Hypothalamus (tissue), 51 donors: ENCODE results near the gene MCC.
A peak's percentile ranks its signal among the peaks of the same experiment; 100 is the strongest.

Source experiments
- DNase-seq, 51 donors: peaks; one replicate each; lab custom pipeline; 2025; lab: John Stamatoyannopoulos, UW

The MCC gene

DNA sequence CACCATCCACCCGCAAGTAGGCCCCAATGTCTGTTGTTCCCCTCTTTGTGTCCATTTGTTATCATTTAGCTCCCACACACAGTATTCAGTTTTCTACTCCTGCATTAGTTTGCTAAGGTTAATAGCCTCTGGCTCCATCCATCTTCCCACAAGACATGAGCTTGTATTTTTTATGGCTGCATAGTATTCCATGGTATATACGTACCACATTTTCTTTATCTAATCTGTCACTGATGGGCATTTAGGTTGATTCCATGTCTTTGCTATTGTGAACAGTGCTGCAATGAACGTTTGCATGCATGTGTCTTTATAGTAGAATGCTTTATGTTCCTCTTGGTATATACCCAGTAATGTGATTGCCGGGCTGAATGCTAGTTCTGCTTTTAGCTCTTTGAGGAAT lies 361.2 kb downstream of the MCC start:
- no peak for DNase-seq

DNA sequence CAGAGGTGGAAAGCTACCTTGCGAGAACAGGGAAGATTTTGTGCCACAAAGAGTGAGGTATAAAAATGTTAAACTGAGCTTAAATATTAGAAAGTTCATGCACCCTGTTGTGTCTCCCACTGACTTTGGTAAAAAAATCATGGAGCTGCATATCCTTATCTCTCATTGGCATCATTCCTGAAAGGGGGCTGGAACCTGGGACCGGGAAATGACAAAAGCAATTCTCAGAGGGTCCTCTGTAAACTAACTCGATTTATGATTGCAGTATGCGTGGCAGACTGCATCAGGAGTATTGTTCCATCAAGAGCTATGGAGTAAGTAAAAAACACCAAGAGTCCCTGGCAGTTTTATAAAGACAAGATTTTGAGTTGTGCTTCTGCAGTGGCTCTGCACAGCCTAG lies 362.9 kb downstream of the MCC start:
- no peak for DNase-seq

DNA sequence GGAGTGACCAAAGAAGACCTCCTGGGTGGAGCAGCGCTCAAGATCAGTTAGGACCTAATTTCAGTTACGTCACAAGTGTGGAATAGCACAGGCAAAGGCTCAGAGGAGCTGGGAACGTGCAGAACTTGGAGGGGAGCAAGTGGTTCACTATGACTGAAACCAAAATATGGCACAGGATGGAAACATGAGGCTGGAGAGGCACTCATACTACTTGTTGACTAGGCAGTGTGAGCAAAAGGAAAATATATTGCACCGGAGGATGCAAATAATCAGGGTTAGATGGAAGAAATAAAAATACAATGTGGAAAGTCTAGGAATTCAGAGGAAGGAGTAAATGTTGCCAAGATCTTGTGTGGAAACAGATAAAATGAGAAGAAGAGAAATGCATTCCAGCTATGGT lies 363.3 kb downstream of the MCC start:
- no peak for DNase-seq

DNA sequence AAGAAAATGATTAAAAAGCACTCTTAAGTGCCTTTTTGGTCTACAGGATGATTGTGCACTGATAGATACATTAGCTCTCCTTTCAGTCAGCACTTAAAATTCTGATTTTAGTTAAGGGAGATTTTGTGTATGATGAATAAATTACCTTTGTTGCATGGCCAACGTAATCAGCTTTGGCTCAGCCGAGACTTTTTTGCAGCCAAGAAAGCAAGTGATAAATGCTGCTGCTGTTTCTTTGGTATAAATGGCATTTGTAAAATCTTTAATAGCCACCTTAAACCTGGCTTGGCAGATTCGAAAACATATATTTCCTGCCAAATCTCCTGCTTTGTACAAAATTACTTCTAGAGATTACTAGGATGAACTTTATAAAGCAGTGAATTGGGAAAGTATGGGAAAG lies 364.0 kb downstream of the MCC start:
- no peak for DNase-seq

DNA sequence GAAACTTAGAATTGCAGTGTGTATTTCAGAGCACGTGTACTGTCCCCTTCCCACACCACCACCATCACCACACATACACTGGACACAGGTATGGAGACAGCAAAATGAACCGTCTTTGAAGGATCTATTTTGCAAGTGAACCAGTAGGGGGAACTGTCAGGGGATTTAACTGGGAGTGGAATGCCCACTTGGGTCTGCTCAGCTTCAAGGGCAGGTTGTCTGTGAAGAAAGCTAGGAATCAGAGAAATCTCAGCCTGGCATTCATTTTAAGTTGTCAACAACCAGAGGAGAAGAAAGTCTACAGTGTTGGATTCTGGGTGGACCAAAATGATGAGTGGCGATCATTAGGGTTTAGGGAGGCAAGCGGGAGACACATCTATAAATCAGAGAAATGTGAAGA lies 364.6 kb downstream of the MCC start:
- no peak for DNase-seq

DNA sequence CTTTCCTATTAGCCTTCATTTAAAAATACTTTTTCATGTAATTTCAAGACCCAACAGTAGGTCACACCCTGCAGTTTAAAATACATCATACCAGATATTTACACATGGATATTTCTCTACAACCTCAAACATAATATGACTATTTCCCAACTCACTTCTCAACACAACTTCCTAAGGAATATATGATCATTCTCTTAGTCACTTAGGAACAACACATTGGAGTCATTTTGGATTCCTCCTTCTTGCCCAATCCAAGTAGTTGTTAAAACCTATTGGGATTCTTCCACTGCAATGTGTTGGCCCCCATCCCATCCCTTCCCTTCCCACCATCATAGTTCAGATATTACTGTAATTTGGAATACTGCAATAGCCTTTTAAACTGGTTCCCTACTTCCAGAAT lies 366.2 kb downstream of the MCC start:
- no peak for DNase-seq

DNA sequence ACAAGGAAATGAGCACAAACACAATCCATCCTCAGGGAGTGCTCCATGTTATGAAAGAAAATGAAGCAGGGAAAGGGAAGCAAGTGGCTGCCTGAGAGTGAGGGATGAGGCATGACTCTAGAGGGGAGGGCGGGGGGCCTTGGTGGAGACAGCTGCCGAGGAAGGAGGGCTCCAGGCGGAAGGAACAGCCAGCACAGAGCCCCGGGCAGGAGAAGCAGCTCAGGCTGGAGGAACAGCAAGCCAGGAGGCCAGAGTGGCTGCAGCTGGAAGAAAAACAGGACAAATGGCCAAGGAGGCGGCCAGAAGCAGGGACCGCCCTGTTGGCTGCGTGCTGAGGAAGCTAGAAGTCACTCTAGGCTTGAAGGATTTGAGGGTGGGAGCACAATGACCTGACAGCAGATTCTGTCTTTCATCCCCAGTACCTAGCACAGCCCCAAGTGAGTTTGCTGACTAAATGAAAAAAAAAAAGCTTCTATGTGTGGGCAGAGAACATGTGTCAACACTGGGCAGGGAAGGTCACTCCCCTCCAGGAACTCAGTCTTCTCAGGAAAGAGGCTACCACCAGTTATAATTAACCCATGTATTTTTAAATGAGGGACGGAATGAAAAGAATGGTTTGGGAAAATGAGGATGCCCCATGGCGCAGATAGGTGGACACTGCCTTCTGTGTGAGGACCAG lies 368.9 kb downstream of the MCC start:
- peak in 18 of 51 donors; percentile 12 to 58 (median 24) for DNase-seq

DNA sequence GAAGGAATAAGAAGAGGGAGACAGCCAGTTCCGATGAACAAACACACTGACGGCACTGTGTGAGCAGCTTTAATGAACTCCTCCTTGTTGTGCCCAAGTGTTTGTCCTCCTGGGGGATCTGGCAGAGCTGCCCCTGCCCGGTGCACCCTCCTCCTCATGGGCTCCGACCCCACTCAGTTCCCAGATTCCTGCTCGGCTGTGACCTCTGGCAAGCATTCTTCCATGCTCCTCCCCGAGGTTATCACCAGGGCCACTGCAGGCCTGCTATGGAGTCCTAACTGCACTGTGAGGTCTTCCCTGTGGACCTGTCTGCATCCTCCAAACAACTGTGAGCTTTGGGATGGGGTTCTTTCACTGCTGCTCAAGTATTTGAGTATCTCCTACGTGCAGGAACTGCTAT lies 369.5 kb downstream of the MCC start:
- peak in 5 of 51 donors; percentile 10 to 21 (median 17) for DNase-seq

DNA sequence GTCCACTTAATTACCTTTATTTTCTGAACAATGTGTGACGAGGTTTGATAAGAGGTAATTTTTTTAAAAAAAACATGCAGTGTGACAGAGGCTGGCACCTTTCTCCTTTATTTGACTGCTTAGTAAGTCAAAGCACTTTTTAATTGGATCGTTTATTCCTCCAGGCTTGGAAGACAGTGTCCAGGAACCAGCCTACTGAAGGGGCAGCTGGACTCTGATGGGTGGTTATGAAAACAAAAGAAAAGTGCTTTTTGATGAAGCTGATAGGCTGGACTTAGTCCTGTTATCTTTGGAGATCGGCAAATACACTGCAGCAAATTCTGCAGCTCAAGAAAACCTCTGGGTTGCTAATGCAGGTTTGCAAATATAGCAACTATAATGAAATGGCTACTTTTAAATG lies 370.0 kb downstream of the MCC start:
- DNase-seq, result no peak

DNA sequence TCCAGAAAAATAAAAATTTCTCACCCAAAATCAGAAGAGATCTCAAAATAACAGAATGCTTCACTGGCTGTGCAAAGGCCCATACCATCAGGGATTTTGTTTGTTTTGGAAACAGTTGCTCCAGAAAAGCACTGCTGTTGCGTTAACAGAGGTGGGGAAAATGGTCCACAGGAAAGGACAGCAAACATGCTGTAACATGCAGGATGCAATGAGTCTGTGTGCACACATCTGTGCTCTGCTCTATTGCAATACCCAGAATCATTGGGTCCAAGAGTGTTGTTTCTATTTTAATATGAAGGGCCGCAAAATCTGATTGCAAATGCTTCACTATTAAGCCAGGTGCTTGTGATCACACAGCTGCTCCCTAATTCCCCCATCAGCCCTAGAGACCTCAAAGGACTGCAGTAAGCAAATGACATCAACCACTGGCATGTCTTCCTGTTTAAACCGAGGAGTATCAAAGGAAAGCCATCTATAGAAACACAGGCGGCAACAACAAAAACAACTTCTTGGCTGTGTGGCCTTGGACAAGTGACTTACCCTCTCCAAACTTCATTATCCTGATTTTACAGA lies 370.6 kb downstream of the MCC start:
- DNase-seq, result no peak

DNA sequence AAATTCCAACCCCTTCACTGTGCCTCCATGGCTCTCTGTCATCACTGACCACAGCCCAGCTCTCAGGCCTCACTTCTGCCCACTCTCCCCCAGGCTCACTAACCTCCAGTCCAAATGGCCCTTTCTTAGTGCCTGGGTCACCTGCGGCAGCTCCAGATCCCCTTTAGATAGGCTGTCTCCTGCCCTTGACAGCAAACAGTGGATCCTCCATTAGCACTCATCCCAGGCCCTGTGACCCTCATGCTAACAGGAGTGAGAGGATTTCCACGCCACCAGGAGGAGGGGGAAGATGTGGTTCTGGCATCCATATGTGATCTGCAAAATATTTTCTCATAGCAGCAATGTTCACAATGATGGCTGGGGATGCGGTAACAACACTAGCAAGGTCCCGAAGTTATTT lies 372.3 kb downstream of the MCC start:
- DNase-seq, result no peak

DNA sequence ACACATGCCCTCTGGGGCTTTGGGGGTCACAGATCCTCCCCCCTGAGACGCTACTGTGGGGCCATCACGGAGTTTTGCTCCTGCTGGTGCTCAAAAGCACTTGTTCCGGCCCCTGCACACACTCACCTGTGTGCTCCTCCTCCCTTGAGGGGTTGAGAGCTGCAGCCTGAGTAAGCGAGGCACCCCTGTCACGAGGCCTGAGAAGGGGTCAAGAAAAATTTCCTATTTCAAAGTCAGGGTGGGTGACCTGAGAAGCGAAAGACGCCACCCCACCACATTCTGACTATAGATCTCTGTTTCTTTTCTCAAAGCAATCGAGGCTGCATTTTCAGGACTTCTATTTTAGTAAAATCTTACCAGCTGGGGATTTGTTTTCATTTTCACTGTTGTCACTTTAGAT lies 373.2 kb downstream of the MCC start:
- no peak for DNase-seq

DNA sequence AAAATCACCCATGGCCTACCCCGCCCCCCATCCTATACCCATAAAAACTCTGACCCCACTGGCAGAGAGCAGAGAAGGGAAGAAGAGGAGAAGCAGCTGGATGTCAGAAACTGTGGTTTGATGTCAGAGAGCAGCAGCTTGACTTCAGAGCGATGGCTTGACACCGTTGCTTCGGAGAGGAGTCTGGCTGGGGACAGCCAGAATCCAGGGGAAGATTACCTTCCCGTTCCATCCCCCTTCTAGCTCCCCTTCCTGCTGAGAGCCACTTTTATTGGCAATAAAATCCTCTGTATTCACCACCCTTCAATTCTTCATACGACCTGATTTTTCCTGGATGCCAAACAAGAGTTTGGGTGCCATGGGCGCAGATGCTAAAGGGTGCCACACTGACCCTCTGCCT lies 373.7 kb downstream of the MCC start:
- no peak for DNase-seq

DNA sequence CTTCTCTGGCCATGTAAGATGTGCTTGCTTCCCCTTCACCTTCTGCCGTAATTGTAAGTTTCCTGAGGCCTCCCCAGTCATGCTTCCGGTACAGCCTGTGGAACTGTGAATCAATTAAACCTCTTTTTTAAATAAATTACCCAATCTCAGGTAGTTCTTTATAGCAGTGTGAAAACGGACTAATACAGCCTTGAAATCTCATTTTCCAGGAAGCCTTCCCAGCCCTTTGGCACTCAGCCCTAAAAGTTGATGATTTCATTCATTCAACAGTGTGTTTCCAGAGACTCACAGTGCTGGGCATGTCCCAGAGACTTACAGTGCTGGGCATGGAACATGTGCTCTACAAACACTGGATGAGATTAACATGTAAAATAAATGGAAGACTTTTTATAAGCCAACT lies 375.8 kb downstream of the MCC start:
- no peak for DNase-seq

DNA sequence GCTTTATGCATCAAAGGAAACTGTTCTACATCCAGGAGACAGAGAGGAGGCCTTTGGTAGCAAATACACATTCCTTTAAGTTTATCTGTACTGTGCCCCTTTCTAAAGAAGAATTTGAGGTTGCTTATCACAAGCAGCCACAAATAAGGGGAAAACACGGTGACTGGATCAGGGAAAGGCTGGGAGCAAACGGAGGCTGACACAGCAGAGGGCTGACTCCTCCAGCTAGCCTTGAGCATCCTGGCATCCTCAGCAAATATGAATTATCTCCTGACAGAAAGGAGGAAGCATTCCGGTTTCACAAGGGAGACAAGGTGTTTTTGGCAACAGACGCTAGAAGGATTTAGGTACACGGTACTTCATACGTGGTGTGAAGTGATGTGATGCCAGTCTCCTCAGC lies 378.1 kb downstream of the MCC start:
- DNase-seq, result no peak

DNA sequence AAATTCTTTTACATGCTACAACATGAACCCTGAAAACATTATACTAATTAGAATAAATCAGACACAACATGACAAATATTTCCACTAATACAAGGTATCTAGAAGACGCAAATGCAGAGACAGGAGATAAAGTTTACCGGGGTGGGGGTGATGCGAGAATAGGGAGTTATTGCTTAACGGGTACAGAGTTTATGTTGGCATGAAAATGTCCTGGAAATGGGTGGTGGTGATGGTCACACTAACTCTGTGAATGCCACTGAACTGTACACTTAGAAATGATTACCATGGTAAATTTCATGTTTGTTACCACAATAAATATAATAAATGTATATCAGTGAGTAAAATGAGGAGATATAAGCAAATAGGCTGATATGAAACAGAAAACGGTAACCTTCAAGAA lies 378.9 kb downstream of the MCC start:
- DNase-seq, result no peak

DNA sequence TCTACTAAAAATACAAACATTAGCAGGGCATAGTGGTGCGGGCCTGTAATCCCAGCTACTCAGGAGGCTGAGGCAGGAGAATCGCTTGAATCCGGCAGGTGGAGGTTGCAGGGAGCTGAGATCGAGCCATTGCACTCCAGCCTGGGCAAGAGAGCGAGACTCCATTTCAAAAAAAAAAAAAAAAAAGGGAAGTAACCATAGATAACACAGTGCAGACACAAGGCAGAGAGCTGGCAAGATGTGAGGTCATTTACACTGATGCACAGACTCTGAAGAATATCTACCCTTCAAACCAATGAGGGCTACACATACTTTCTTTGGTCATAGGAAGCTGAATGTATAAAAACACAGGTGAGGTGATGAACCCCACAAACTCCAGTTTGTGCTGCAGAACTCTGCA lies 379.8 kb downstream of the MCC start:
- no peak for DNase-seq

DNA sequence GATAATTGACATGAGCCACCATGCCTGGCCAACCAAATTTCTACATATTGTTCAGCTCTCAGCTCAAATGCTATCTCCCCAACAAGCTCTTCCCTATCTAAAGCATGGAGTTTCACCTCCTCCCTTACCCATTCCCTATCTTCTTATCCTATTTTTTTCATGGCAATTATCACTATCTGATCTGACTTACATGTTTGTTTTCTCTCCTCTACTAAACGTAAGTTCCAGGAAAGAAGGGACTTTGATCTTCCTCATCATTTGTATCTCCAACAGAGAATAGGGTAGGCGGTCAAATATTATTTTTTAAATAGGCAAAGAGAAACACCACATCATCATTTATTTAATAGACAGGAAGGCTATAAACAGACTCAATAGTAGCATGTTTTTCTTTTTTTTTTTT lies 381.4 kb downstream of the MCC start:
- DNase-seq, result no peak

DNA sequence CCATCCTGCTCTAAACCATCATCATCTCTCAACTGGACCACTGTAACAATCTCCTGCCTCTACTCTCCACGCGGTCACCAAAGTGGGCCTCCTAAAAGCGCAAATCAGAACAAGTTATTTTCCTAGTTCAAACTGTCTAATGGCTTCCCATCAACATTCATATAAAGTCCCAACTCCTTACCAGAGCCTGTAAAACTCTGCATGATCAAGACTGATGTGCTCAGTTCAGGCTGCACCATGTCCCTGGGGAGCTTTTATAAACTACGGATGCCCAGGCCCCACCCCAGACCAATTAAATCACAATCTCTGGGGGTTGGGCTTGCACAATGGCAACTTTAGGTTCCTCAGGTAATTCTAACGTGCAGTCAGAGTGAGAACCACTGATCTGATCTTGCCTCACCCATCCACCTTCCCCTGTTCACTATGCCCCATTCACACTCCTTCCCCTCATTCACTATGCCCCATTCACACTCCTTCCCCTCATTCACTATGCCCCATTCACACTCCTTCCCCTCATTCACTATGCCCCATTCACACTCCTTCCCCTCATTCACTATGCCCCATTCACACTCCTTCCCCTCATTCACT lies 382.5 kb downstream of the MCC start:
- DNase-seq, result no peak

DNA sequence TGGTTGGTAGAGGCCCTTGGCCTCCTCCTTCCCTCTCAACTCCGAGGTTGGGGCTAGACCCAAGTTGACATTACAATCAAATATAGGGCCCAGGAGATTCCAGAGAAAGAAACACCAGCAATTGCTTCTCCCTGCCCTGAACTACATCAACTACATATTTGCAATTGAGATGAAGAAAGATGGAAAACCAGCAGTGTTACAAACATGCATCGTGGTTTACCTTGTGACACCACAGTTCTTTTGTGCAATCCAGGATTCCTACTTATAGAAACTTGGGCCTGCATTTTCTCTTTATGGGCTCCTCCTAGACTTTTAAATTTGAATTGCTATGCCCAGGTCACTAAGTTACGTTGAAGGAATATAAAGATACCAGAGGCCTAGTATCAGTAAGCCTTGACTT lies 384.9 kb downstream of the MCC start:
- DNase-seq, result no peak

DNA sequence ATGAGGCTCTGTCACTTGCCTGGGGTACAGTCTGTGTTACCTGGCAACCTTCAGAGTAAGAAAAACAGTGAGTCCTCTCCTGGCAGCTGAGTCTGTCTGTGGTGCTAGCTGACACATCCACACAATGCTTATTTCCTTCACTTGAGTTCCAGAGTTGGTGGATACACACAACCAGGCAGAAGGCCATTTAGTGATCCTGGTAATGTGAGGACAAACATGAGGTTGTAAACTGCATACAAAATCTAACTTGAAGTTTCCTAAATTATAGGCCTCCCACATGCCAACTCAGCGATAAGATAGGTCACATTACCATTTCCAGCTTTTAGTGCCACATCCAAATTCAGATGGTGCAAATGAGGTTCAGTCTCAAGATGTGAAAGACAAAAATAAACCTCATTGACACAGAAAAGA lies 386.1 kb downstream of the MCC start:
- DNase-seq, result peak in 2 of 51 donors; percentile 19 to 26

DNA sequence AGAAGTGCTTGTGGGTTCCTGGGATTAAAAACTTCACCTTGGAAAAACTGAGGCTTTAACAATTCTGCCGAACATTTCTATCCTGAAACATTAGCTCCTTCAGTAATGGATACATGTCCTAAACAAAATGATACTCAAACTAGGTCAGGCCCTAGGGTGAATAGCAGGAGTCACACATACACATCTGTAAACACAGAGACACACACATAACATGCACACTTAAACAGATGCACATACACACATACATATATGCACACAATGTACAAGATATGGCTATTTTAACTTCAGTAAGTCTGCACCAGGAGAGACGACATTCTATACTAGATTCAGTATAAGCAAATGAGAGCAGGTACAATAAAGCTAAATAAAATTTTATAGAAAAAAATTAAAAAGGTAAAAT lies 387.3 kb downstream of the MCC start:
- DNase-seq, result no peak

DNA sequence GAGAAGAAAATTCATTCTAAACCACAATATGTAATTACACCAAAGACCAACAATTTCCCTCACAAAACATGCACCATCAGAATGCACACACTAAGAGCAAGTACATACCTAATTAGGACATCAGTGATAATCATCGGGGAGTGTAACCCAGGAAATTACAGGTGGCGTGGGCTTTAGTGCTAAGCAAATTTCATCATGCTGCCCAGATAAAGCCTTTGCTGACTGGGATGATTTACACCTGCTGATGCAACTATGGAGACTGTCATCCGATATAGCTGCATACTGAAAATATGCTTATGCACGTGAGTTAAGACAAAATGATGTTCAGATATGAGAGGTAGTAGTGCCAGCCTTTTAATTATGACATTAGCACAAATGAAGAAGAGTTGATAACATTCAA lies 388.4 kb downstream of the MCC start:
- no peak for DNase-seq
